Left lung (tissue), 10 donors: Measurements from ENCODE around the gene SLC9A3. TPM values are rescaled to one million over a fixed set of nuclear protein-coding genes. Genes with fewer than 3 reads are reported as not detected.

ENCODE experiments used
- ATAC-seq: fragments of 200-7000 bp; cut with Tn5 transposase; one replicate; pipeline ENCODE4 v1.9.1; 2020; ENCODE audit warnings: moderate library complexity
- DNase-seq, 4 donors: peaks; one replicate each; pipeline ENCODE4 v3.0.0-alpha.2; 2013 to 2020
- H3K27ac ChIP-seq, 2 donors: fragments of 200-600 bp; sonication (generic) in 1 of 2; one replicate each; pipeline versions ENCODE4 v1.5.0 to v1.8.0; 2020 to 2021
- H3K27me3 ChIP-seq, 2 donors: fragments of 200-600 bp; sonication (generic) in 1 of 2; one replicate each; pipeline versions ENCODE4 v1.5.0 to v1.8.0; 2020 to 2021
- H3K36me3 ChIP-seq, 2 donors: fragments of 200-600 bp; sonication (generic) in 1 of 2; one replicate each; pipeline versions ENCODE4 v1.5.0 to v1.8.0; 2020 to 2021
- H3K4me1 ChIP-seq, 2 donors: fragments of 200-600 bp; one replicate each; pipeline ENCODE4 v1.8.0; 2021
- H3K4me3 ChIP-seq, 2 donors: fragments of 200-600 bp; sonication (generic) in 1 of 2; one replicate each; pipeline versions ENCODE4 v1.5.0 to v1.8.0; 2020 to 2021; ENCODE audit warnings: mild to moderate bottlenecking in 1 of 2
- H3K9me3 ChIP-seq, 2 donors: fragments of 200-600 bp; sonication (generic) in 1 of 2; one replicate each; pipeline versions ENCODE4 v1.5.0 to v1.8.0; 2020 to 2021
- CTCF ChIP-seq, 2 donors: fragments of 200-600 bp; sonication (generic) in 1 of 2; IDR thresholded peaks; one replicate each; pipeline versions ENCODE4 v1.5.0 to v1.8.0; 2021; ENCODE audit warnings: antibody characterized with exemption in 2 of 2
- intact Hi-C, 2 donors: fragments of 100-400 bp; cut with DNase I; formaldehyde crosslinking; loops; one replicate each; pipeline versions ENCODE4 v1.11.2 to v1.14.2; 2022
- polyA plus RNA-seq, 6 donors: library from polyadenylated mRNA; unstranded; fragments of 120-200 nt; gene quantifications; one replicate each; pipeline ENCODE4 v1.2.1, GENCODE V29; 2013; ENCODE audit not compliant: insufficient read length in 6 of 6
- total RNA-seq, 2 donors: library from RNA; stranded (reverse); fragmentation: NEBNext Ultra II Directional; extraction: Animal tissue kit (Norgen Biotek cat#: 25700); gene quantifications; one replicate each; pipeline ENCODE4 v1.2.1, GENCODE V29; 2021
- donor health status: DM: no; HTN: yes; CAD: no.
- donor health status: DM: no; HTN: no; CAD: no.

Gene SLC9A3
- total and polyA plus RNA-seq, 8 donors, result 0.99 to 4.3 (median 2.9) TPM

GRCh38 chr5:538801-539468 lies 14.7 kb upstream of the SLC9A3 start:
- Histone ChIP-seq H3K27me3 (peaks cover 13 to 84% of the 10 kb centered on the region in 2 donors), H3K36me3 (no peaks in the 10 kb centered on the region), H3K9me3 (no peaks in the 10 kb centered on the region), H3K4me1 (peaks cover 0 to 7% of the 10 kb centered on the region in 2 donors), H3K4me3 (no peak overlapping the region), H3K27ac (no peak overlapping the region)
- TF ChIP-seq CTCF (IDR thresholded peaks at IDR 0.05), result no peak
- no peak for ATAC-seq
- peak in 2 of 4 donors; percentile 20 to 67 for DNase-seq
- intact Hi-C loops, result no loop called here

GRCh38 chr5:538271-538771 lies 14.1 kb upstream of the SLC9A3 start:
- Histone ChIP-seq H3K27ac (no peak overlapping the region), H3K9me3 (no peaks in the 10 kb centered on the region), H3K36me3 (no peaks in the 10 kb centered on the region), H3K27me3 (peaks cover 19 to 90% of the 10 kb centered on the region in 2 donors), H3K4me3 (no peak overlapping the region), H3K4me1 (peaks cover 0 to under 1% of the 10 kb centered on the region in 2 donors)
- ATAC-seq, result no peak
- intact Hi-C loops, result no loop called here
- DNase-seq, result peak in 1 of 4 donors; percentile 64
- TF ChIP-seq CTCF (IDR thresholded peaks at IDR 0.05), result no peak

- ATAC-seq (no peak), DNase-seq (peak in 1 of 4 donors; percentile 69)
- intact Hi-C loops, result no loop called here
- Histone ChIP-seq H3K27me3 (peaks cover 21 to 93% of the 10 kb centered on the region in 2 donors), H3K4me1 (no peaks in the 10 kb centered on the region), H3K36me3 (no peaks in the 10 kb centered on the region), H3K4me3 (no peak overlapping the region), H3K9me3 (no peaks in the 10 kb centered on the region), H3K27ac (no peak overlapping the region)
- no peak for TF ChIP-seq CTCF (IDR thresholded peaks at IDR 0.05)
Measured at GRCh38 chr5:537621-538071, 13.4 kb upstream of the SLC9A3 start.

- DNase-seq (peak in 1 of 4 donors; percentile 75), ATAC-seq (no peak)
- Histone ChIP-seq H3K9me3 (no peaks in the 10 kb centered on the region), H3K4me3 (no peak overlapping the region), H3K27ac (no peak overlapping the region), H3K36me3 (no peaks in the 10 kb centered on the region), H3K4me1 (no peaks in the 10 kb centered on the region), H3K27me3 (peaks cover 25 to 93% of the 10 kb centered on the region in 2 donors)
- no peak for TF ChIP-seq CTCF (IDR thresholded peaks at IDR 0.05)
- intact Hi-C loops, result no loop called here
Measured at GRCh38 chr5:537098-537497, 12.8 kb upstream of the SLC9A3 start.

- intact Hi-C loops, result no loop called here
- Histone ChIP-seq H3K9me3 (no peaks in the 10 kb centered on the region), H3K4me3 (no peak overlapping the region), H3K4me1 (peaks cover 0 to 2% of the 10 kb centered on the region in 2 donors), H3K27me3 (peaks cover 30 to 93% of the 10 kb centered on the region in 2 donors), H3K27ac (no peak overlapping the region), H3K36me3 (no peaks in the 10 kb centered on the region)
- no peak for TF ChIP-seq CTCF (IDR thresholded peaks at IDR 0.05)
- DNase-seq, result peak in 1 of 4 donors; percentile 37
- no peak for ATAC-seq
Measured at GRCh38 chr5:535846-536698, 11.8 kb upstream of the SLC9A3 start.
